ENCODE results near the gene RAVER1. TPM values are rescaled to one million over a fixed set of nuclear protein-coding genes. Genes with fewer than 3 reads are reported as not detected.

The RAVER1 gene
- total and polyA plus RNA-seq, 2 of the 13 experiments (the other 11 are each of a cell fraction or from before 2014, with no cell fraction given), result 3.6 to 7.9 TPM

DNA sequence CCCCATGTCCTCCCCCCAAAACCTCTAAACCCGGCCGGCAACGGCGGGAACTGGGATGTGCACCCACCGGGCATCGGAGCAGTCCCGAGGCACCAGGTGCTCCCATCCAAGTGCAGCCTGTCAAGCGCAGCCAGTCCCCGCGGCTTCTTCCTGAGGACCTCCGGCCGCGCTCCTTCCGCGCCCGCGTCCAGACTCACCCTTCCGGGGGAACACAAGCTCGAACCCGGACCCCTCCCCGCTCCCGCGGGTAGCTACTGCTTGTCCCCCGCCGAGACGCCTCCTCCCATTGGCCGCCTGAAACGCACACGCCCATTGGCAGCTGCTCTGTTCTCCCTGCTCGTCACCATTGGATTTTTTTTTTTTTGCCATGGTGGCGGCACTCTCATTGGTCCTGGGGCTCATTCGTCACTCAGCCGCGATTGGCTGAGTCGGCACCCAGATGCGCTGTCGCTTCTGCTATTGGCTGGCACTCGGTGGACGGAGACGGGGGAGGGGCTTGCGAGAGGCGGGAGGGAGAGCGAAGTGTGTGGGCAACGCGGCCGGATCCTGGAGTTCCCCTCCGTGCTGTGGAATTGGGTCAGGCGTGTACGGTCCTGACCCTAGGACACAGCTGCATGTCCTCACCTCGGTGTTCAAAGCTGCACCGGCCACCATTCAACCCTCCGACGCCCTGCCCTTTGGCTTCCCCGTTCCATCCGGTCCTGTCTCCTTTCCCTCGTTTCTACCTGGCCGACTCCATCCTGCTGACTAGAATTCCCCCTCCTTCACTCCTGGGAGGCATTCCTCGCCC is 47.2 kb upstream of the RAVER1 start, which contains the start of gene TYK2 (continued):
- TF ChIP-seq, protein P1, sequence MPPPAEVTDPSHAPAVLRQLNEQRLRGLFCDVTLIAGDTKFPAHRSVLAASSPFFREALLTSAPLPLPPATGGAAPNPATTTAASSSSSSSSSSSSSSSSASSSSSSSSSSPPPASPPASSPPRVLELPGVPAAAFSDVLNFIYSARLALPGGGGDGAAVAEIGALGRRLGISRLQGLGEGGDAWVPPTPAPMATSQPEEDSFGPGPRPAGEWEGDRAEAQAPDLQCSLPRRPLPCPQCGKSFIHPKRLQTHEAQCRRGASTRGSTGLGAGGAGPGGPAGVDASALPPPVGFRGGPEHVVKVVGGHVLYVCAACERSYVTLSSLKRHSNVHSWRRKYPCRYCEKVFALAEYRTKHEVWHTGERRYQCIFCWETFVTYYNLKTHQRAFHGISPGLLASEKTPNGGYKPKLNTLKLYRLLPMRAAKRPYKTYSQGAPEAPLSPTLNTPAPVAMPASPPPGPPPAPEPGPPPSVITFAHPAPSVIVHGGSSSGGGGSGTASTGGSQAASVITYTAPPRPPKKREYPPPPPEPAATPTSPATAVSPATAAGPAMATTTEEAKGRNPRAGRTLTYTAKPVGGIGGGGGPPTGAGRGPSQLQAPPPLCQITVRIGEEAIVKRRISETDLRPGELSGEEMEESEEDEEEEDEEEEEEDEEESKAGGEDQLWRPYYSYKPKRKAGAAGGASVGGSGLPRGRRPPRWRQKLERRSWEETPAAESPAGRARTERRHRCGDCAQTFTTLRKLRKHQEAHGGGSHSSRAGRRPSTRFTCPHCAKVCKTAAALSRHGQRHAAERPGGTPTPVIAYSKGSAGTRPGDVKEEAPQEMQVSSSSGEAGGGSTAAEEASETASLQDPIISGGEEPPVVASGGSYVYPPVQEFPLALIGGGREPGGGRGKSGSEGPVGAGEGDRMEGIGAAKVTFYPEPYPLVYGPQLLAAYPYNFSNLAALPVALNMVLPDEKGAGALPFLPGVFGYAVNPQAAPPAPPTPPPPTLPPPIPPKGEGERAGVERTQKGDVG (CRISPR knock-in tag; IDR thresholded peaks at IDR 0.05; ENCODE audit: borderline replicate concordance), result 0 out of 2 replicates have a peak, but pooled peaks have one; percentile 60
- TF ChIP-seq HMG20A (CRISPR knock-in tag; IDR thresholded peaks at IDR 0.05; ENCODE audit: borderline replicate concordance) (no peak), NFYB (CRISPR knock-in tag; IDR thresholded peaks at IDR 0.05) (peak; percentile 98), ZEB1 (IDR thresholded peaks at IDR 0.05; ENCODE audit: insufficient replicate concordance, low read depth) (no peak), NRL (CRISPR knock-in tag; IDR thresholded peaks at IDR 0.05; ENCODE audit: borderline replicate concordance) (peak; percentile 80), ZNF432 (CRISPR knock-in tag; IDR thresholded peaks at IDR 0.05; ENCODE audit: borderline replicate concordance) (no peak), MTA1 (CRISPR knock-in tag; IDR thresholded peaks at IDR 0.05; ENCODE audit: borderline replicate concordance) (0 out of 2 replicates have a peak, but pooled peaks have one; percentile 33), ETV5 (CRISPR knock-in tag; IDR thresholded peaks at IDR 0.05; ENCODE audit: borderline replicate concordance) (peak; percentile 80; the same call in 1 of the 2 replicates), HMG20B (CRISPR knock-in tag; conservative IDR thresholded peaks at IDR 0.05) (no peak), ZNF75D (CRISPR knock-in tag; IDR thresholded peaks at IDR 0.05; ENCODE audit: borderline replicate concordance) (no peak), ZNF749 (CRISPR knock-in tag; IDR thresholded peaks at IDR 0.05; ENCODE audit: borderline replicate concordance) (no peak), GFI1 (CRISPR knock-in tag; IDR thresholded peaks at IDR 0.05; ENCODE audit: borderline replicate concordance) (0 out of 2 replicates have a peak, but pooled peaks have one; percentile 3), ZNF761 (CRISPR knock-in tag; conservative IDR thresholded peaks at IDR 0.05) (0 out of 2 replicates have a peak, but pooled peaks have one; percentile 62)
- TF ChIP-seq, protein P2, sequence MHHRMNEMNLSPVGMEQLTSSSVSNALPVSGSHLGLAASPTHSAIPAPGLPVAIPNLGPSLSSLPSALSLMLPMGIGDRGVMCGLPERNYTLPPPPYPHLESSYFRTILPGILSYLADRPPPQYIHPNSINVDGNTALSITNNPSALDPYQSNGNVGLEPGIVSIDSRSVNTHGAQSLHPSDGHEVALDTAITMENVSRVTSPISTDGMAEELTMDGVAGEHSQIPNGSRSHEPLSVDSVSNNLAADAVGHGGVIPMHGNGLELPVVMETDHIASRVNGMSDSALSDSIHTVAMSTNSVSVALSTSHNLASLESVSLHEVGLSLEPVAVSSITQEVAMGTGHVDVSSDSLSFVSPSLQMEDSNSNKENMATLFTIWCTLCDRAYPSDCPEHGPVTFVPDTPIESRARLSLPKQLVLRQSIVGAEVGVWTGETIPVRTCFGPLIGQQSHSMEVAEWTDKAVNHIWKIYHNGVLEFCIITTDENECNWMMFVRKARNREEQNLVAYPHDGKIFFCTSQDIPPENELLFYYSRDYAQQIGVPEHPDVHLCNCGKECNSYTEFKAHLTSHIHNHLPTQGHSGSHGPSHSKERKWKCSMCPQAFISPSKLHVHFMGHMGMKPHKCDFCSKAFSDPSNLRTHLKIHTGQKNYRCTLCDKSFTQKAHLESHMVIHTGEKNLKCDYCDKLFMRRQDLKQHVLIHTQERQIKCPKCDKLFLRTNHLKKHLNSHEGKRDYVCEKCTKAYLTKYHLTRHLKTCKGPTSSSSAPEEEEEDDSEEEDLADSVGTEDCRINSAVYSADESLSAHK (CRISPR knock-in tag; IDR thresholded peaks at IDR 0.05; ENCODE audit: borderline replicate concordance), result no peak
- TF ChIP-seq, protein P3, sequence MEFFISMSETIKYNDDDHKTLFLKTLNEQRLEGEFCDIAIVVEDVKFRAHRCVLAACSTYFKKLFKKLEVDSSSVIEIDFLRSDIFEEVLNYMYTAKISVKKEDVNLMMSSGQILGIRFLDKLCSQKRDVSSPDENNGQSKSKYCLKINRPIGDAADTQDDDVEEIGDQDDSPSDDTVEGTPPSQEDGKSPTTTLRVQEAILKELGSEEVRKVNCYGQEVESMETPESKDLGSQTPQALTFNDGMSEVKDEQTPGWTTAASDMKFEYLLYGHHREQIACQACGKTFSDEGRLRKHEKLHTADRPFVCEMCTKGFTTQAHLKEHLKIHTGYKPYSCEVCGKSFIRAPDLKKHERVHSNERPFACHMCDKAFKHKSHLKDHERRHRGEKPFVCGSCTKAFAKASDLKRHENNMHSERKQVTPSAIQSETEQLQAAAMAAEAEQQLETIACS (CRISPR knock-in tag; IDR thresholded peaks at IDR 0.05), result no peak
- TF ChIP-seq, protein P4, sequence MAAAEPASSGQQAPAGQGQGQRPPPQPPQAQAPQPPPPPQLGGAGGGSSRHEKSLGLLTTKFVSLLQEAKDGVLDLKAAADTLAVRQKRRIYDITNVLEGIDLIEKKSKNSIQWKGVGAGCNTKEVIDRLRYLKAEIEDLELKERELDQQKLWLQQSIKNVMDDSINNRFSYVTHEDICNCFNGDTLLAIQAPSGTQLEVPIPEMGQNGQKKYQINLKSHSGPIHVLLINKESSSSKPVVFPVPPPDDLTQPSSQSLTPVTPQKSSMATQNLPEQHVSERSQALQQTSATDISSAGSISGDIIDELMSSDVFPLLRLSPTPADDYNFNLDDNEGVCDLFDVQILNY (CRISPR knock-in tag; conservative IDR thresholded peaks at IDR 0.05), result peak; percentile 57

Data from HepG2 (cell line).